CD4-positive, alpha-beta T cell treated with Interleukin-4 for 4 hours (primary cell): ENCODE measurements around the gene S100A8.
"Not testable (repeated sequence)": the region's sequence is repeated elsewhere in the genome, so short reads cannot be mapped to it uniquely, and the experiment has no call there.

Experiments used
- DNase-seq: peaks from one replicate; pipeline ENCODE4 v3.0.0-alpha.2; 2020

The S100A8 gene

DNA sequence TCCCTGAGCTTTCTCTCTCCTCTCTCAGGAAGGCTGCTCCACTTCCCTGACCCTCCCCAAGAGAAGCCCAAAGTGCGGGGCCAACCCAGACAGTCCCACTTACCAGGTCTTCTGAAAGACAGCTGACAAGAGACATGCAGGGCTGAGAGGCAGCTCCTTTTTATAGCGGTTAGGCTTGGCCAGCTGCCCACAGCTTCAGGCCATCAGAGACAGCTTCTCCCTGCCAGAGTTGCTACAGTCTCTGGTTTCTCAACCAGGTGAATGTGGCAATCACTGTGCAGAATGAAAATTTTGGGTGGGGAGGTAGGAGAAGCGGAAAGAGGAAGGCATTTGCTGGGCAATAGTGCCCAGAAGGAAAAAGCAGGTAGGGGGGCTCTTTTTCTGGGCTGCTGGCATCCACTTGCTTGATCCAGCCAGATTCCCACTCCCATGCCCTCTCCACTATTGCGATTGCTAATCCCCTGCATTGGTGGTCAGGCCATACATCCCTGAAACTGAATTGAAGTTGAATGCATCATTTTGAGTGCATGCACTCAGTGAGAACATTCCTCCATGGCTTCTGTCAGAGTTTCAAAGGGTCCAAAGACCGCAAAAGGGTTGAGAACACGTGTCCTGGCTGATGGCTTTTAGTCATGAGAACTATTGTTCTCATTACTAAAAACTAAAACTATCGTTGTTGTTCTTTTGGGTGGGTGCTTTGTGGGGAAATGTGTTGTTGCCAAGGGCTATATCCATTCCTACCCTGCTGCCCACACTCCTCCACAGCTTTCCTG, at the start of gene S100A8:
S100A8 (minus strand) TSS at position 136 of the 773 bp plus-strand sequence. CDS start 538 bp downstream, outside the sequence.
- no peak for DNase-seq

DNA sequence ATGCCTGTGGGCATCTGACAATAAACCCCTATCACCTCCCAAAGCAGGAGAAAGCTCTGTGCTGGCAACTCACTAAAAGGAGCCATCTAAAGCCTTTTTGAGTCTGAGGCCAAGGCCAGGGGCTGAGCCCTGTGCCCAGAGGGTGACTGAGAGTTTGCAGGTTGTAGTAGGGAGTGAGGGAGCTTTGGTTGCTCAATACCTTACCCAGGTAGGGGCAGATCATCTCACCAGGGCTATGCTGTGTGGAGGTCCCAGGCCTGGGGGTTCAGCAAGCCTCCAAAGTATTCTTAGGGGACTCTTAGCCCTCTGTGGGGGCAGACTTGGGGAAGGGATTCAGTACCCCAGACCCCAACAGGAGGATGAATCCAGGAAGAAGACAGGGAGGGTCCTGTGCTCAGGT, 48.4 kb upstream of the S100A8 start:
- DNase-seq, result no peak

DNA sequence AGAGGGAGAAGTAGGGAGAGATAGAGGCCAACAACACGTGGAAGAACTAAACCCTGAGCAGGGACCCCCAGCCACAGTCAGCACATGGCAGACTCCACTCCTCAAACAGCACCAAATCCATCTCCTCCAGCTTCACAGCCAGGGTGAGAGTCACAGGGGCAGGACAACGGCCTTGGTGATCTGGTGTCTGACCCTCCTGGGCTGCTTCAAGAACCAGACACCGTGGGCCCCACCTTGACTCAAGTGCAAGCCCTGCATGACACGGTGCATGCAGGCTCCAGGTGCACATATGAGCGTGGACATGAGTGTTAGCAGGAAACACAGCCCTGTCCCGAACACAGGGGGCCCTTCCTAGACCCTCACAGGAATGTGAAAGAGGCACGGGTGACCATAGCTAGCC, 47.7 kb upstream of the S100A8 start:
- DNase-seq, result no peak

DNA sequence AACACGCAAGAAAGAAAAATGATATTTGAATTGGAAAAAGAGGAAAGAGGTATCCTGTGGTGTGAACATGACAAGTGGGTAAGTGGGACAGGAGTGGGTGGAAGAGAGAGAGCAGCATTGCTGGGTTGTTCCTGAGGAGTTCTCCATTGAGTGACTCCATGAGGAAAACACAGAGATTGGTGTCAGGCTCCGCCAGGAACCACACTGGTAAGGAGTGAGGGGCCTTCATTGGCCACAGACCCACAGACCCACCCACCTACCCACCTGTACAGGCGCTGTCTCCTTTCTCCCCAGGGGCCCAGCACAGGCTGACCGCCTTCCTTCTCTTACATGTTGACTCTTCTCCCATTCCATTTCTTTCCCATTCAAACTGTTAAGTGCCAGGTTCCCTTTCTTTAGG, 46.4 kb upstream of the S100A8 start:
- DNase-seq, result no peak

DNA sequence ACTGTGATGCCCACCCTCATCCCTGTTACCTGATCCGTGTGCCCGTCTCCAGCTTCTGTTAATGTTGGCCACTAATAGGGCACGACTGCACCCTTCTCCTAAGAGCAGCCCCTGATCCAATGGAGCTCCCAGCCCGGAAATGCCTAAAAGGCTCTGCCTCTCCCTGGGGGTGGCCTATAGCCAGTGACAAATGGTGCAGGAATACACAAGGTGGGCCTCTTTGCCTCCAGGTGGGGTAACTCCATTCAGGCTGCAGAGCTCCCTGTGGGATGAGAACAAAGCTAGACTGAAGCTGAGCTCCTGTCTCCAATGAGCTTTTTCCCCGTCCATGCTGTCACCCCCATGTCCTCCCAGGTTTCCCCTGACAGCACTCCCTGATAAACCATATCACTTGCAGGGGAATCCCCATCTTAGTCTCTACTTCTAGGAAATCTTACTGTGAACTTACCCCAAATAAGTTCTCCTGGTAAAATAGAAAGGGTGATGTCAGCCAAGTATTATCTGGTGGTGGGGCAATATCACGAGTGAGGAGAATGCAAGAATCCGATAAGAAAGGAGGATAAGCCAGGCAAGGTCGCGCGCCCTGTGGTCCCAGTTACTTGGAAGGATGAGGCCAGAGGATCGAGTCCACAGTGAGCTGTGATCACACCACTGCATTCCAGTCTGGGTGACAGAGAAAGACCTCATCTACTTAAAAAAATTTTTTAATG, 44.0 kb upstream of the S100A8 start:
- DNase-seq, result no peak

DNA sequence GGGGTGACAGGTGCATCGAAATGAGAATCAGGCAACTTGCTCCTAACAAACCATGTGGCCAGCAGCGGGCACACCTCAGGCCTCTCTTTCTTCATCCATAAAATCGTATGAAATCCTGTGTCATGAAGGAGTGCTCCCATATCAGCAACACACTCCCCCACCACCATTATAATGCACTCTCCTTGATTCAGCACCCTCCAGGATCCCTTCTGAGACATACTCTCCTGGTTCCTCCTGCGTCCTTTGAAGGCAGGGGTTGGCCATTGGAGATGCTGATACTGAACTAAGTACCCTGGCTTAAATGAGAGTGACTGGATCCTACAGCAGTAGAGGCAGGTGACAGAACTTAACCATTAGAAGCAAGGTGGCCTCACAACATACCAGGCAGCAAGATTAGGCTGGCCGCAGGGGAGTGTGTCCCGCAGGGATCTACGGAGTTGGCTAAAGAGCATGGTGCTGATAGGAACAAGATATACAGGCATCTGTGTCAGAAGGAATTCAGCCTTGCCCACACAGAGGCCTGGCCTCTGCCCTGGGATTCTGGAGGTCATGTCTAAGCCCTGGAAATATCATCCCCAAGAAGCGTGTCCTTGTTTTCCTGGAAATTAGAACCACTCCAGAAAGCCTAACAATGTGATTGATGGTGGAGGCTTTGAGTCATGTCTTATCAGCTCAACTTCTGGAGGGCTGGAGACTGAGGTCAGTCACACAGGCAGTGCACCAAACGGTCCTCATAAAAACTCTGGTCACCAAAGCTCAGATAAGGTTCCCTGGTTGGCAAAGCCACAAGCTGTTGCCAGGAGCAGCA, 42.2 kb upstream of the S100A8 start:
- no peak for DNase-seq

DNA sequence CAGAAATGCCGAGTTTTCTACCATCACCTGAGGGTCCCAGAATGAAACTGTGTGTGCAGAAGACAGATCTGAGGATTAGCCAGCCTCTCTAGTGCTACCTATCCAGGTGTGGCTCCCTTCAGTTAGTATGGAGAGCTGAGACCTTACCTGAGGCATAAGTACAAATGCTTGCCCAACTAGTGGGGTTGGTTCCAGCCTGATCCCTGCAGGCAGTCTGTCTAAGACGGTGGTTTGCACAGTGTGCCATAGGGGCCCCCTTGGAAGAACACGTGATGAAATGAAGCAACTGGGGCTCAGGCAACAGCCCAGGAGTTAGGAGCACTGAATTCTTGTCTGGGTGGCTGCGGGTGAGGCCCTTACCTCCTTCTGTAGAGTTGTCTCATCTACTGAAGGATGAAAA, 41.1 kb upstream of the S100A8 start:
- no peak for DNase-seq

DNA sequence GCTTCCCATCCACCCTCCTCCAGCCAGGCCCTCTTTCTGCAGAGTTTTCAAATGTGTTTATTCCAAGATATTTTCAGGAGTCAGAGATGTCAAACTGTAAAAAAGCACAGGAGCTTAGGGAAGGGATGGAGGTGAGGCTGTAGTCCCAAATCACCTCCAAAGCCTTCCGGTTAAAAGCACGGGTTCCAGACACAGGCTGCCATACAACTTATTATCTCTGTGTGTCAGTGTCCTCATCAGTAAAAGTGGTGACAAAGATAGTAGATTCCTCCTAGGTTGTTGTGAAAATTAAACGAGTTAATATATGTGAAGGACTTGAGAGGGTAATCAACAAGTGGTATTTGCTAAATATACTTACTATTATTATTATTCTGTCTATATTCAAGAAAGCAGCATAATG, 40.6 kb upstream of the S100A8 start:
- DNase-seq, result no peak

DNA sequence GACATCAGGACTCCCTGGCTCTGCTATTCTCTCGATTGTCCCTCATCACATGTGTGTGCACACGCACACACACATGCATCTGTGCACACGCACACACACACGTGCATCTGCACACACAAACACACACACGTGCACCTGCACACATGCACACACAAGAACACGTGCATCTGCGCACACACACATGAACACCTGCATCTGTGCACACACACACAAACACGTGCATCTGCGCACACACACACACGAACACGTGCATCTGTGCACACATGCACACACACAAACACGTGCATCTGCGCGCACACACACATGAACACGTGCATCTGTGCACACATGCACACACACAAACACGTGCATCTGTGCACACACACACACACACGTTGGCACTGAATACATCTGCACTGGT, 40.1 kb upstream of the S100A8 start:
- no peak for DNase-seq

DNA sequence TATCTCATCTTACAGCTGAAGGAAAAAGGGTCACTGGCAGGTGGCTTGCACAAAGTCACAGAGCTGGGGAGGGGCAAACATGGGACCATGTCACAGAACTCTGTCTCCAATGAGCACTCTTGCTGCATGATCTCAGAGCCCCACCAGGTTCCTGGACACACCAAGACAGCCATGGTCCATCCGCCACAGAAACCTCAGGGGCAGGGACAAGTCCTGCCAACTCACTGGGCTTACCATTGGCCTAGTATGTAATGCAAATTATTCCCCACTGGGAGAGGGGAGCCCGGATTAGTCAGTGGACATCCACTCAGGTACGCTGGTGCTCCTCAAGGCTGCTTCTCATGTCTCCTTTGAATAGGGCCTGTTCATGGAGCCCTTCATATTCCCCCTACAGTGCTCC, 39.7 kb upstream of the S100A8 start:
- no peak for DNase-seq

DNA sequence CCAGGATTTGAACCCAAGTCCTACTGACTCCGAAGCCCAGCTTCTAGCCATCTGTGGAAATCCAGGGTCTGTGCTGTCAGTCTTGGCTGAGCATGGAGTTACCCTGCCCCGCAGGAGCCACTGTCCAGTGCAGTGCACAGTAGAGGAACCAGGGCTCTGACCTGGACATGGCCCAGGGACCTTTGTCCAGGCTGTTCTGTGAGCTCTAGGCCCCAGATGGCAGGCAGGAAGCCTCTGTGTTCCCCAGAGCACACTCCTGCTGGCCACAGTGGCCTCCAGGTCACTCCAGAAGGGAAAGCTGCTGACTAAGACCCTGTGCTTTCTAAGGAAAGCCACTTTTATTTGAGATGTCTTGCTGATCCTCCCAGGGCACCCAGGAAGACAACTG, 39.3 kb upstream of the S100A8 start:
- no peak for DNase-seq

DNA sequence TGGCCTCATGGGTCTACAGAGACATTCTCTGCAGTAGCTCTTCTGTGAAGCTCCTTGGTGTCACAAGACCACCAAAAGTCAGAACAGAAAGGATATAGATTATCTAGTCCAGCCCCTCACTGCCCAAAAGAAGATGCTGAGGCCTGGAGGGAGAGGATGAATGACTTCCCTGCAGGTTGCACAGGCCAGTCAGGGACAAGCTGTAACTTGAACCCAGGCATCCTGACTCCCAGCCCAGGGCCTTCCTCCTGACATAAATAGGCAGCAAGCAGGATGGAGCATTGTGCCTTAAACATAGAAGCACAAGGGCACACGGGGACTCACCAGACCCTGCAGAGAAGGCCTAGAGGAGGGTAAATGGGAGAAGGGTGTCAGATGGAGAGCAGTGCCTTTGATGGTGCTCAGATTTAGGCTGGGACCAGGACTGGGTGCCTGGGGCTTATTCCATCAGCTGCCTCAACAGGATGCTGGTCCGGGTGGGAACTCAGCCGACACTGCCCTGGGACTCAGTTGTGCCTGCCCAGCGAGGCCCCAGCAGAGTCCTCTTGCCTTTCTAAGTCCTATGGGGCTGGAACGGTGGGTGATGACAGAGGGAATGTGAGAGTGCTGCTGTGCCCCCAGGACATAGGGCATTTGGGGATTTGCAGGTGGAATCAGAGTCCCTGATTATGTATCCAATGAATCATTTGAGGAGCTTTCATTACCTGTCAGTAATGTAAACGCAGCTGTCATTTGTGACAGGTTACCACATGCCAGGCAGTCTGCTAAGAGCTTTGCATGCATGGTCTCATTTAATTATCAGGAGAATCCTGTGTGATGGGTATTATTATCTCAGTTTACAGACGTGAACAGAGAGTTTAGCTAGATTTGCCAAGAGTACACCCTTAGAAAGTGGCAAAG, 38.6 kb upstream of the S100A8 start:
- DNase-seq, result no peak

DNA sequence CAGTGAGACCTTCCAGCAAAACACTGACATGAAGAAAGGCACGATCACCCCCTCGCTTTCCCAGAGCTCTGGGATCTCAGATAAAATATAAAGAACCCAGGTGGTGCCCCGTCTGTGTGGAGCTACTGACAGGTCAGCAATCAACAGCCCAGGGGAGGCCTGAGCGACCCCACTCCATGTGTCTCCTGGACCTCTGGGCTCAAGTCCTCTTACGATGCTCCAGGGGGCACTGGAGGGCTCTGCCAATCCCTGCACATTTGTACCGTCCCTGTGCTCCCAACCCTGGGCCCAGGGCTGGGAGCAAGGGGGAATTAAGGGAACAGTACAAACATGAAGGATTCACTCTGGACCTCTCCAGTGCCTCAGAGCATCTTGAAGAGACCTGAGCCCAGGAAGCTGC, 37.9 kb upstream of the S100A8 start:
- DNase-seq, result no peak

DNA sequence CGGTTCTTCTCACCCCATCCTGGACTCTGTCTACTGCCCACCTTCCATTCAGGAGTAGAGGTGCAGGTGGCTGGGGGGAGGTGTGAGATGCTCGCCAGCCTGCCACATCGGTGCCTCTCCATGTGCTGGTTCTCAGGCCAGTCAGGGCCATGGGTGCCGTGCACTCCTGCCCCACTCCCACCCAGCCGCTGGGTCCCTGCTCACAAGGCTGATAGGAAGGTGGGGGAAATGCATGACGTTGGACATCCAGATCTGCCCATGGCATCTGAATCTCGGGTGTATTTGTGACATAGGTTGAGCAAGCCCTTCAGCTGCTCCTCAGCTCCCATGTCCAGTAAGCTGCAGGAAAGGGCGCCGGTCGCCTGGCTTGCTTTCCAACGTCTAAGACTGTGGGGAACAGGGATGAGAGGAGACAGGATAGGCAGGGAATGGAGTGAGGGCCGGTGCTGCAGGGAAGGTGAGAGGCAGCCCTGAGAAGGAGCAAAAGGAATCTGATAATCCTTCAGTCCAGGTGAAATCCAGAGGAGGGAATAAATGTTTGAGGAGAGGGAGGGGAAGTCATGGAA, 37.3 kb upstream of the S100A8 start:
- DNase-seq, result no peak

DNA sequence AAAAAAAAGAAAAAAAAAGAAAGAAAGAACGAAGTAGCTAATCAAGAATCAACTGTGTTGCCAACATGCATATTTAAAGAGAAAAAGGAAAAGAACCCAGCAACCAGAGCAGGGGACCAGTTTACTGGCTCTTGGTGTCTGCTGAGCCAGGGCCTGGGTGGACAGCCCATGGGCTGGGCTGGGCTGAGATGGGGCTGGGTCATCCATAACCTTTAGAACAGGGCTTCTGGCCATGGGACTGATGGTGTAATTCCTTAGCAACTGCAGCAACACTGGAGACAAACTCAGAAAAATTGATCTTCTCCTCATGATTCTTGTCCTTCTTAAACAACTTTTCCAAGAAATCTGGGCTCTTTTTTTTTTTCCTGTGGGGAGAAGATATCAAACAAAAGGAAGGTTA, 35.9 kb upstream of the S100A8 start:
- DNase-seq, result no peak

DNA sequence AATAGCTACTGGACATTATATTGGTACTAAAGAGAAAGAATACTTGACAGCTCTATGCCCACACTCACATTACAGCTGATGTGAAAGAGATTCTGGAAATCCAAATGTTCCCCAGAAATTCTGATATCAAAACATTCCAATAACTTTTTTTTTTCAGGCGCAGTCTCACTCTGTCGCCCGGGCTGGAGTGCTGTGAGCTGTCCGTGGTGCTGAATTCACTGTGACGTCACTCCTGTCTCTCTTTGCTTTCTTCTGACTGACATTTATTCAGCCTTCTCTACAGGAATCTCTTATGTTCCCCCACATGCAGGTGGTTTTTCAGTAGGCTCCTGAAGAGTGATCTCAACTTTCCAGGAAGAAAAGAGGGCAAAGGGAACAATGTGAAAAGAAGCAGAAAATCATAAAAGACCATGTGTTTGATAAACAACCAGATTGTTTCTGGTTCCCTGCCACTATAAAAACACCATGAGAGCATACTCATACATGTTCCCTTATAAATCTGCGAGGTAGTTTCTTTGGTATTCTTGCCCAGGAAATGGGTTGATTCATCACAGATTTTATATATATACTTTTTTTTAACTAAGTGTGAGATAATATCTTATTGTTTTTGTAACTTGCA, 31.7 kb upstream of the S100A8 start:
- DNase-seq, result peak; percentile 41

DNA sequence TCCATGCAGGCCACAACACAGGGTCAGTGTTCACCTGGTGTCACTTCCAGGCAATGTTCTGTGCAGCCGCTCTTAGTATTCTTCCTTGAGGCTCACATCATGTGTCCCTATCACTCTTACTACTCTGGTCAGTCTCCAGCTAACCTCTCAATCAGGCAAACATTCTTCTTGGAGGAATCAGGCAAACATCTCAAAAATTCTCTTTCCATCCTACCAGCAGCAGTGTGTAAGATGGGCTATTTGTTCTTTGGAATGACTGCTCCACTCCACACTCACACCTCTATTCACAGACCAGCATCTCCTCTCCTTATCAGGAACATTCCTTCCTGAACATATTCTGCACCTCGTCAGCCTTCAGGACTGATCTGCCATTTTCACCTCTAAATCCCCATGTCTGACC, 29.4 kb upstream of the S100A8 start:
- no peak for DNase-seq

DNA sequence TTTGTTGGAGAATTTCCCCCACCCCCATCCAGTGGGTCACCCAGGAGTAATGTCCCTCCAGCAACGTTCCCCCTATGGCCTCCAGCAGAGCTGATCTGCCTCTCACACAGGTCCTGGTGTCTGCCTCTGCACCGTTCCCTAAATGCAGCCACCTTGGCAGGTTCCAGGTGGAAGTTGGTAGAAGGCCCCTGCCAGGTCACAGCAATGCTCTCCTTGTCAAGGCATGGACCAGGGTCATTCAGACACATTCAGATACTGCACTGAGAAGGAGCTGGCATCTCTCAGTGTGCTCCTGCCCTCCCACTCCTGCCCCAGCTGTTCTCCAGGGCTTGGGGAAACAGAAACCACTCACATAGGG, 28.5 kb upstream of the S100A8 start:
- not testable (repeated sequence) for DNase-seq

DNA sequence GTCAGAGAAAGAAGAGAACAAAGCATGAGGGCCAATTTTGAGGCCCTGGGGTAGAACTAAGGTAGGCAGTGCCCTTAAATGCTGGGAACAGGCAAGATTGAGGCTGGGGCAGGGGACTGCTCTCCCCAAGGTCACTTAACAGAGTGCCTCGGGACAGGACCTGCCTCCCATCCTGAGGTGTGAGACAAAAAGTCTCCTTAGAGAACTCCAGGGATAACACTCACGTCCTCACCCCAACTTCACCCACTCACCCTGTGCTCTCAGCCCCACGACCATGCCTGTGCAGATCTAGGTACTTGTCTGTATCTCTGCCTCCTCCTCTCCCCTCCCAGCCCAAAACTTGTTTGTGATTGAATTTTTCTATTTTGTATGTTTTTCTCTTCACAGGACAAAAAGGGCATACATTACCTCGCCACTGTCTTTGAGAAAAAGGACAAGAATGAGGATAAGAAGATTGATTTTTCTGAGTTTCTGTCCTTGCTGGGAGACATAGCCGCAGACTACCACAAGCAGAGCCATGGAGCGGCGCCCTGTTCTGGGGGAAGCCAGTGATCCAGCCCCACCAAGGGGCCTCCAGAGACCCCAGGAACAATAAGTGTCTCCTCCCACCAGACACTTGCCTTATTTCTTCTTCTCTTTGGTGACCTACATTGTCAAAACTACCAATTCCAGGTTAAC, 28.0 kb upstream of the S100A8 start:
- not testable (repeated sequence) for DNase-seq

DNA sequence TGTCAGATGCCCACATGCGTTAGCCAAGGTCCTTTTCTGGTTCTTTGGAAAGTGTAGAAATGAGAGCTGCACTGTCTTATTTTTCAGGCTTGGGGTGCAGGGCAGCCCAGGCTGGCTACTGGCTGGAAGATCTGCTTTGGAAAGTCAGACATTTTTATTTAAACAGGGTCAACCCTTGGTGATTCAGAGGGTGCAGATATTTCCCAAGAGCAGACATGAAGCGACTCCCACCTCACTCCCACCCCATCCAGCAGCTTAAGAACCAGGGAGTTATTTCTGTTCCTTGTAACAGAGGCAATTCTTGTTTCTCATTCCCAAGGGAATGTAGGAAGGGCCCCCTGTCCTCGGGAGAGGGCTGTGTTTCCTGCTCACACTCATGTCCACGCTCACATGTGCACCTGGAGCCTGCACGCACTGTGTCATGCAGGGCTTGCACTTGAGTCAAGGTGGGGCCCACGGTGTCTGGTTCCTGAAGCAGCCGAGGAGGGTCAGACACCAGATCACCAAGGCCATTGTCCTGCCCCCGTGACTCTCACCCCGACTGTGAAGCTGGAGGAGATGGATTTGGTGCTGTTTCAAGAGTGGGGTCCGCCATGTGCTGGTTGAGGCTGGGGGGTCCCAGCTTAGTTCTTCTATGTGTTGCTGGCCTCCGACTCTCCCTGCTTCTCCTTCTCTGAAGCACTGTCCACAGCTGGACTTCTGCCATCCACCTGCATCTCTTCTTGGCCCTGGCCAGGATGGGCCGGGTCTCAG, 26.4 kb upstream of the S100A8 start:
- DNase-seq, result no peak
